SK-N-SH treated with all-trans-retinoic acid at 6 μM for 48 hours (cell line): Measurements from ENCODE around the gene GPR137.

Experiments
- ARNTL ChIP-seq: fragments of 450-650 bp; formaldehyde crosslinking; IDR thresholded peaks from 2 replicates; pipeline ENCODE4 v1.5.0; 2020; ENCODE audit warnings: low read depth, mild to moderate bottlenecking, moderate library complexity, borderline replicate concordance
- ESRRG ChIP-seq: fragments of 250-450 bp; sonication (Bioruptor Pico); IDR thresholded peaks from 2 replicates; pipeline ENCODE4 v1.6.1; 2021; ENCODE audit warnings: mild to moderate bottlenecking
- GLIS3 ChIP-seq: fragments of 250-450 bp; sonication (Bioruptor Pico); IDR thresholded peaks from 2 replicates; pipeline ENCODE4 v1.5.0; 2020; ENCODE audit warnings: mild to moderate bottlenecking, moderate library complexity
- TOX ChIP-seq: fragments of 250-450 bp; sonication (Bioruptor Pico); IDR thresholded peaks from 2 replicates; pipeline ENCODE4 v1.8.0; 2021; ENCODE audit warnings: mild to moderate bottlenecking, moderate library complexity, borderline replicate concordance
- ZFP3 ChIP-seq: fragments of 250-450 bp; sonication (Bioruptor Pico); IDR thresholded peaks from 2 replicates; pipeline ENCODE4 v1.5.0; 2020; ENCODE audit warnings: mild to moderate bottlenecking, moderate library complexity
- ZNF565 ChIP-seq: fragments of 450-650 bp; formaldehyde crosslinking; conservative IDR thresholded peaks from 2 replicates; pipeline ENCODE4 v1.5.0; 2020; ENCODE audit warnings: low read depth, mild to moderate bottlenecking, moderate library complexity
- ZNF8 ChIP-seq: fragments of 450-650 bp; formaldehyde crosslinking; IDR thresholded peaks from 2 replicates; pipeline ENCODE4 v1.5.0; 2020; ENCODE audit warnings: mild to moderate bottlenecking, moderate library complexity
- TF ChIP-seq, protein P1 (sequence below): fragments of 250-450 bp; sonication (Bioruptor Pico); IDR thresholded peaks from 2 replicates; pipeline ENCODE4 v1.8.0; 2020; ENCODE audit warnings: mild to moderate bottlenecking, moderate library complexity, borderline replicate concordance
- TF ChIP-seq, protein P2 (sequence below): fragments of 250-450 bp; sonication (Bioruptor Pico); IDR thresholded peaks from 2 replicates; pipeline ENCODE4 v1.5.1; 2020; ENCODE audit warnings: low read depth, mild to moderate bottlenecking, moderate library complexity

- TF ChIP-seq GLIS3 (no peak), ZNF8 (CRISPR knock-in tag) (no peak), ZNF565 (CRISPR knock-in tag) (no peak), TOX (CRISPR knock-in tag) (no peak), ZFP3 (CRISPR knock-in tag) (no peak), ARNTL (no peak), ESRRG (CRISPR knock-in tag) (no peak)
- TF ChIP-seq, protein P1, sequence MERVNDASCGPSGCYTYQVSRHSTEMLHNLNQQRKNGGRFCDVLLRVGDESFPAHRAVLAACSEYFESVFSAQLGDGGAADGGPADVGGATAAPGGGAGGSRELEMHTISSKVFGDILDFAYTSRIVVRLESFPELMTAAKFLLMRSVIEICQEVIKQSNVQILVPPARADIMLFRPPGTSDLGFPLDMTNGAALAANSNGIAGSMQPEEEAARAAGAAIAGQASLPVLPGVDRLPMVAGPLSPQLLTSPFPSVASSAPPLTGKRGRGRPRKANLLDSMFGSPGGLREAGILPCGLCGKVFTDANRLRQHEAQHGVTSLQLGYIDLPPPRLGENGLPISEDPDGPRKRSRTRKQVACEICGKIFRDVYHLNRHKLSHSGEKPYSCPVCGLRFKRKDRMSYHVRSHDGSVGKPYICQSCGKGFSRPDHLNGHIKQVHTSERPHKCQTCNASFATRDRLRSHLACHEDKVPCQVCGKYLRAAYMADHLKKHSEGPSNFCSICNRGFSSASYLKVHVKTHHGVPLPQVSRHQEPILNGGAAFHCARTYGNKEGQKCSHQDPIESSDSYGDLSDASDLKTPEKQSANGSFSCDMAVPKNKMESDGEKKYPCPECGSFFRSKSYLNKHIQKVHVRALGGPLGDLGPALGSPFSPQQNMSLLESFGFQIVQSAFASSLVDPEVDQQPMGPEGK (CRISPR knock-in tag) = no peak
- TF ChIP-seq, protein P2, sequence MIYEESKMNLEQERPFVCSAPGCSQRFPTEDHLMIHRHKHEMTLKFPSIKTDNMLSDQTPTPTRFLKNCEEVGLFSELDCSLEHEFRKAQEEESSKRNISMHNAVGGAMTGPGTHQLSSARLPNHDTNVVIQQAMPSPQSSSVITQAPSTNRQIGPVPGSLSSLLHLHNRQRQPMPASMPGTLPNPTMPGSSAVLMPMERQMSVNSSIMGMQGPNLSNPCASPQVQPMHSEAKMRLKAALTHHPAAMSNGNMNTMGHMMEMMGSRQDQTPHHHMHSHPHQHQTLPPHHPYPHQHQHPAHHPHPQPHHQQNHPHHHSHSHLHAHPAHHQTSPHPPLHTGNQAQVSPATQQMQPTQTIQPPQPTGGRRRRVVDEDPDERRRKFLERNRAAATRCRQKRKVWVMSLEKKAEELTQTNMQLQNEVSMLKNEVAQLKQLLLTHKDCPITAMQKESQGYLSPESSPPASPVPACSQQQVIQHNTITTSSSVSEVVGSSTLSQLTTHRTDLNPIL (CRISPR knock-in tag) = no peak
Observed at GRCh38 chr11:64290352-64291261, 5.0 kb downstream of the GPR137 start.
